GM12891 (cell line): ENCODE measurements around the gene RPP40.

Source experiments
- POLR2A ChIP-seq: IDR thresholded peaks from 2 replicates; pipeline ENCODE4 v1.6.1; 2011; ENCODE audit warnings: low read depth, low read length, control low read depth
- POLR2AphosphoS5 ChIP-seq: IDR thresholded peaks from 2 replicates; pipeline ENCODE4 v1.6.1; 2011; ENCODE audit warnings: low read depth, low read length, control low read depth
- POU2F2 ChIP-seq: IDR thresholded peaks from 2 replicates; pipeline ENCODE4 v1.6.1; 2011; ENCODE audit warnings: low read depth, mild to moderate bottlenecking, control low read depth, low read length, moderate library complexity
- TAF1 ChIP-seq: IDR thresholded peaks from 2 replicates; pipeline ENCODE4 v1.6.1; 2011; ENCODE audit warnings: low read depth, low read length, control low read depth

DNA sequence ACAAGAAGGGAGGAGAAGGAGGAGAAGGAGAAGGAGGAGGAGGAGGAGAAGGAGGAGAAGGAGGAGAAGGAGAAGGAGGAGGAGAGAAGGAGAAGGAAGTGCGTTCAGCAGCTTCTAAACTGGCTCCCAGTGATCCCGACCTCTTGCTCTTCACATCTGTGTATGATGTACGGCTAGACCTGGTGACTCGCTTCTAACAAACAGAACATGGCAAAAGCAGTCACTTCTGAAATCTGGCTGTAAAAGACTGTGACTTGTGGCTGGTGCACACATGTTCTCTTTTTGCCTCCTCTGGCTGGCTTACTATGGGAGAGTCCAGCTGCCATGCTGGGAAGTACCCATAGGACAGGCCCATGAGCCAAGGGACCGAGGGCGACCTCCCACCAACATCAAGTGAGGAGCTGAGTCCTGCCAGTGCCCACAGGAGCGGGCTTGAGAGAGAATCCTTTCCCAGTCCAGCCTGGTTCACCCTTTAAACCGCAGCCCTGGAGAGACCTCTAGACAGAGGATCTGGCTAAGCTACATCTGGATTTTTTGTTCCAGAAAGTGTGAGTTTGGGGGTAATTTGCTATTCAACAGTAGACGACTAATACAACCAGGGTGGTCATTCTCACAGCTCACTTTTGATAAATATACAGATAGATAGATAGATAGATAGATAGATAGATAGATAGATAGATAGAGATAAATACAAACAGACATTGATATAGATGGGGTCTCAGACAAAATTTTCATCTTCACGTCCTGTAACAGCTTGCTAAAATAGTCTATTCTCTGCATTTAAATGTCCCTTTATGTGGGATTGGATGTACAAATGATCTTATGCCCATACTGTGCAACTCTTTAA, 42.3 kb downstream of the RPP40 start:
- TF ChIP-seq TAF1 = no peak
- no peak for TF ChIP-seq POLR2AphosphoS5
- no peak for TF ChIP-seq POLR2A
- TF ChIP-seq POU2F2 = no peak
